ENCODE results near the gene NBAS. TPM values are rescaled to one million over a fixed set of nuclear protein-coding genes. Genes with fewer than 3 reads are reported as not detected.

Gene NBAS
- polyA plus RNA-seq, 1 donor from 2014 or later = 31.9 TPM

DNA sequence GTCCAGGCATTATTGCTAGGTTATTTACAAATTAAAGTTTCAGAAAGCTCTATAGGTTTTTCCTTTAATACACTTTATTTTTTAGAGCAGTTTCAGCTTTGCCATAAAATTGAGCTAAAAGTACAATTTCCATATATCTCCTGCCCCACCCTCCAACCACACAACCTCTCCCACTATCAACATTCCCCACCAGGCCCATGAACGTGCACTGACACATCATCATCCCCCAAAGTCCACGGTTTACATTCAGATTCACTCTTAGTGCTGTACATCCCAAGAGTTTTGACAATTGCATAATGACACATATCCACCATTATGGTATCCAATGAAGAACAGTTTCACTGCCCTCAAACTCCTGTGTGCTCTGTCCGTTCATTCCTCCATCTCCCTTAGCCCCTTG is 139.4 kb downstream of the NBAS start:
- no peak overlapping the region for H3K4me3 ChIP-seq (ENCODE audit: low read length)

DNA sequence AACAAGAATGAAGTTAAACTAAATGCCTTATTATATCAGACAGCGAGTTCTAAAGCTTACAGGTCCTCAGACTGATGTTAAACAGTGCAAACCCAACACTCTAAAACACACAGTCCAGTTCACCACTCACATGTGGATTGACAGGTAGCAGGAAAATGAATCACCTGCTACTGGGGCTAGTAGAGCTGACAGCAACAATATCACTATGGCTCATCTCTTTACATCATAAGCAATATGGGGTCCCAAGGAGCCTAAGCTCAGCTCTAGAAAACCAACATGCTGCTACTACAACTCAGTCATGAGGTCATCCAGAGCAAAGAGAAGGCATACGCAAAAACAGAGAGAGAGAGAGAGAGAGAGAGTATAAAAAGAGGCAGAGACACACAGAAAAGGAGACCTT is 145.4 kb downstream of the NBAS start:
- Histone ChIP-seq H3K27ac (ENCODE audit: low read length) (no peak overlapping the region), H4K20me1 (ENCODE audit: insufficient read depth) (no peaks in the 10 kb centered on the region), H3K9ac (ENCODE audit: low read length) (no peak overlapping the region), H3K9me2 (ENCODE audit: insufficient read depth, low read length) (no peaks in the 10 kb centered on the region), H3K27me3 (ENCODE audit: insufficient read depth, low read depth, low read length) (no peaks in the 10 kb centered on the region), H2AFZ (ENCODE audit: low read depth, low read length) (no peak overlapping the region), H3K79me2 (replicated peaks; ENCODE audit: insufficient read depth, low read length) (no peaks in the 10 kb centered on the region), H3K9me3 (ENCODE audit: low read length) (no peaks in the 10 kb centered on the region), H3K4me3 (ENCODE audit: low read length) (no peak overlapping the region), H3K4me2 (ENCODE audit: low read length) (no peak overlapping the region), H3K36me3 (ENCODE audit: insufficient read depth, low read length) (no peaks in the 10 kb centered on the region), H3F3A (ENCODE audit: insufficient read depth, low read length, poor library complexity, severe bottlenecking) (no peaks in the 10 kb centered on the region)
- TF ChIP-seq EP300 (conservative IDR thresholded peaks at IDR 0.05; ENCODE audit: poor library complexity, severe bottlenecking) = no peak
- TF ChIP-seq TAF1 (IDR thresholded peaks at IDR 0.05; ENCODE audit: low read depth) = no peak
- TF ChIP-seq EZH2 (IDR thresholded peaks at IDR 0.05; ENCODE audit: borderline replicate concordance, insufficient read depth, low read length, poor library complexity, severe bottlenecking) = no peak
- TF ChIP-seq, protein P1, sequence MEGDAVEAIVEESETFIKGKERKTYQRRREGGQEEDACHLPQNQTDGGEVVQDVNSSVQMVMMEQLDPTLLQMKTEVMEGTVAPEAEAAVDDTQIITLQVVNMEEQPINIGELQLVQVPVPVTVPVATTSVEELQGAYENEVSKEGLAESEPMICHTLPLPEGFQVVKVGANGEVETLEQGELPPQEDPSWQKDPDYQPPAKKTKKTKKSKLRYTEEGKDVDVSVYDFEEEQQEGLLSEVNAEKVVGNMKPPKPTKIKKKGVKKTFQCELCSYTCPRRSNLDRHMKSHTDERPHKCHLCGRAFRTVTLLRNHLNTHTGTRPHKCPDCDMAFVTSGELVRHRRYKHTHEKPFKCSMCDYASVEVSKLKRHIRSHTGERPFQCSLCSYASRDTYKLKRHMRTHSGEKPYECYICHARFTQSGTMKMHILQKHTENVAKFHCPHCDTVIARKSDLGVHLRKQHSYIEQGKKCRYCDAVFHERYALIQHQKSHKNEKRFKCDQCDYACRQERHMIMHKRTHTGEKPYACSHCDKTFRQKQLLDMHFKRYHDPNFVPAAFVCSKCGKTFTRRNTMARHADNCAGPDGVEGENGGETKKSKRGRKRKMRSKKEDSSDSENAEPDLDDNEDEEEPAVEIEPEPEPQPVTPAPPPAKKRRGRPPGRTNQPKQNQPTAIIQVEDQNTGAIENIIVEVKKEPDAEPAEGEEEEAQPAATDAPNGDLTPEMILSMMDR (IDR thresholded peaks at IDR 0.05; ENCODE audit: poor library complexity, severe bottlenecking) = no peak
- no peak for TF ChIP-seq RAD21 (conservative IDR thresholded peaks at IDR 0.05)
- TF ChIP-seq POLR2AphosphoS5 (IDR thresholded peaks at IDR 0.05) = no peak
- TF ChIP-seq SMC3 (conservative IDR thresholded peaks at IDR 0.05; ENCODE audit: poor library complexity) = no peak
- TF ChIP-seq MXI1 (conservative IDR thresholded peaks at IDR 0.05; ENCODE audit: poor library complexity, severe bottlenecking) = no peak
- TF ChIP-seq, protein P2, sequence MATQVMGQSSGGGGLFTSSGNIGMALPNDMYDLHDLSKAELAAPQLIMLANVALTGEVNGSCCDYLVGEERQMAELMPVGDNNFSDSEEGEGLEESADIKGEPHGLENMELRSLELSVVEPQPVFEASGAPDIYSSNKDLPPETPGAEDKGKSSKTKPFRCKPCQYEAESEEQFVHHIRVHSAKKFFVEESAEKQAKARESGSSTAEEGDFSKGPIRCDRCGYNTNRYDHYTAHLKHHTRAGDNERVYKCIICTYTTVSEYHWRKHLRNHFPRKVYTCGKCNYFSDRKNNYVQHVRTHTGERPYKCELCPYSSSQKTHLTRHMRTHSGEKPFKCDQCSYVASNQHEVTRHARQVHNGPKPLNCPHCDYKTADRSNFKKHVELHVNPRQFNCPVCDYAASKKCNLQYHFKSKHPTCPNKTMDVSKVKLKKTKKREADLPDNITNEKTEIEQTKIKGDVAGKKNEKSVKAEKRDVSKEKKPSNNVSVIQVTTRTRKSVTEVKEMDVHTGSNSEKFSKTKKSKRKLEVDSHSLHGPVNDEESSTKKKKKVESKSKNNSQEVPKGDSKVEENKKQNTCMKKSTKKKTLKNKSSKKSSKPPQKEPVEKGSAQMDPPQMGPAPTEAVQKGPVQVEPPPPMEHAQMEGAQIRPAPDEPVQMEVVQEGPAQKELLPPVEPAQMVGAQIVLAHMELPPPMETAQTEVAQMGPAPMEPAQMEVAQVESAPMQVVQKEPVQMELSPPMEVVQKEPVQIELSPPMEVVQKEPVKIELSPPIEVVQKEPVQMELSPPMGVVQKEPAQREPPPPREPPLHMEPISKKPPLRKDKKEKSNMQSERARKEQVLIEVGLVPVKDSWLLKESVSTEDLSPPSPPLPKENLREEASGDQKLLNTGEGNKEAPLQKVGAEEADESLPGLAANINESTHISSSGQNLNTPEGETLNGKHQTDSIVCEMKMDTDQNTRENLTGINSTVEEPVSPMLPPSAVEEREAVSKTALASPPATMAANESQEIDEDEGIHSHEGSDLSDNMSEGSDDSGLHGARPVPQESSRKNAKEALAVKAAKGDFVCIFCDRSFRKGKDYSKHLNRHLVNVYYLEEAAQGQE (IDR thresholded peaks at IDR 0.05; ENCODE audit: borderline replicate concordance) = no peak

More for the DNA sequence above, 139.4 kb downstream of the NBAS start:
- Histone ChIP-seq H3K27me3 (ENCODE audit: insufficient read depth, low read depth, low read length) (no peaks in the 10 kb centered on the region), H3F3A (ENCODE audit: insufficient read depth, low read length, poor library complexity, severe bottlenecking) (no peaks in the 10 kb centered on the region), H2AFZ (ENCODE audit: low read depth, low read length) (no peak overlapping the region), H3K9me2 (ENCODE audit: insufficient read depth, low read length) (no peaks in the 10 kb centered on the region), H3K4me2 (ENCODE audit: low read length) (no peak overlapping the region), H3K9me3 (ENCODE audit: low read length) (no peaks in the 10 kb centered on the region), H3K27ac (ENCODE audit: low read length) (no peak overlapping the region), H3K79me2 (replicated peaks; ENCODE audit: insufficient read depth, low read length) (no peaks in the 10 kb centered on the region), H4K20me1 (ENCODE audit: insufficient read depth) (no peaks in the 10 kb centered on the region), H3K36me3 (ENCODE audit: insufficient read depth, low read length) (no peaks in the 10 kb centered on the region), H3K9ac (ENCODE audit: low read length) (no peak overlapping the region)
- no peak for TF ChIP-seq RAD21 (conservative IDR thresholded peaks at IDR 0.05)
- TF ChIP-seq EP300 (conservative IDR thresholded peaks at IDR 0.05; ENCODE audit: poor library complexity, severe bottlenecking) = no peak
- TF ChIP-seq, protein P1 (IDR thresholded peaks at IDR 0.05; ENCODE audit: poor library complexity, severe bottlenecking) = no peak
- TF ChIP-seq EZH2 (IDR thresholded peaks at IDR 0.05; ENCODE audit: borderline replicate concordance, insufficient read depth, low read length, poor library complexity, severe bottlenecking) = no peak
- no peak for TF ChIP-seq MXI1 (conservative IDR thresholded peaks at IDR 0.05; ENCODE audit: poor library complexity, severe bottlenecking)

Data from neural cell (in vitro differentiated cells).